A549 (cell line): Measurements from ENCODE around the gene SNX30.

Experiments used
- CHD2 ChIP-seq: fragments of 150-350 bp; IDR thresholded peaks from 2 replicates; pipeline ENCODE4 v1.6.1; 2014; ENCODE audit warnings: low read length; ENCODE audit not compliant: partially characterized antibody
- CTCF ChIP-seq: fragments of >200 bp; sonication (Bioruptor Twin); formaldehyde crosslinking; IDR thresholded peaks from 3 replicates; pipeline ENCODE4 v1.5.1; 2016

- TF ChIP-seq CTCF (no peak), CHD2 (no peak)
These were observed 80.8 kb downstream of the SNX30 start for GRCh38 chr9:112831281-112831851.
